LNCAP (cell line): ENCODE measurements around the gene MID1.

Experiments used
- CTCF ChIP-seq: fragments of 450-650 bp; IDR thresholded peaks from 2 replicates; pipeline ENCODE4 v1.5.1; 2017; ENCODE audit warnings: mild to moderate bottlenecking

The MID1 gene

GRCh38 chrX:10513974-10514373 is 106.4 kb downstream of the MID1 start:
- no peak for TF ChIP-seq CTCF

GRCh38 chrX:10512741-10513140 is 107.6 kb downstream of the MID1 start:
- TF ChIP-seq CTCF: no peak

DNA sequence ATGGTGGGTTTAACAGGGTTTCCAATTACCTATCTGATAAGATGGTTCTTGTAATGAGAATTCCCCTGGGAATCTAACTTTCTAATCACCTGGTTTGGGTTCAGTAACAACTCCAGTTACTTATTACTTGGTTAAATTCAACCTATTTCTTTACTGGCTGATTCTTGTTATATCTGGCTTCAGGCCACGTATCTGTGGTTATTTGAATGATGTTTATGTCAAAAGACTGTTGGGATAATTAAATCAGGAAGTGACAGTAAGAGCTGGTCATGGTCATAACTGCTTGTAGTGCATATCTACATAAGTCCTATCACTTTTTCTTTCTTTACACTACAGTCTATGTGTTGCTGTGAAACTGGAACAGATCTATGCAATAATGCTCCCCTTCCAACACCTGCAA is 108.1 kb downstream of the MID1 start:
- no peak for TF ChIP-seq CTCF

GRCh38 chrX:10509397-10509796 is 111.0 kb downstream of the MID1 start:
- TF ChIP-seq CTCF: no peak

DNA sequence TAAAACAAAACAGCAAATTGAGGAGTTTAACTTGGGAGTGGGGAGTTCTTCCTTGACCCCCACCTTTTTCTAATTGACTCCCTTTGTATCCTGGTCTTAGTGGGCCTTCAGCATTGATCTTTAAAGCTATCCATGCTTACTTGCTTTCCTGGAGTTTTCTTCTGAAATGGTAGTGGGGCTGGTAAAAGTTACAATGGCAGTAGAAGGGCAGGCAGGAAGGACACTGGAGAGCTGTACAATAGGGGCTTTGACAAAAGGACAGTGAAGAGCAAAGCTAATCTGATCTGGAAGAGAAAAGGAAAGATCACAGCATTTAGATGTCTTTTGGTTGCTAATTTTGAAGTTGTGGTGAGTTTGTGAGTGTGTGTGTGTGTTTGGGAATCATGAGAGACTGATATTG is 111.5 kb downstream of the MID1 start:
- no peak for TF ChIP-seq CTCF

DNA sequence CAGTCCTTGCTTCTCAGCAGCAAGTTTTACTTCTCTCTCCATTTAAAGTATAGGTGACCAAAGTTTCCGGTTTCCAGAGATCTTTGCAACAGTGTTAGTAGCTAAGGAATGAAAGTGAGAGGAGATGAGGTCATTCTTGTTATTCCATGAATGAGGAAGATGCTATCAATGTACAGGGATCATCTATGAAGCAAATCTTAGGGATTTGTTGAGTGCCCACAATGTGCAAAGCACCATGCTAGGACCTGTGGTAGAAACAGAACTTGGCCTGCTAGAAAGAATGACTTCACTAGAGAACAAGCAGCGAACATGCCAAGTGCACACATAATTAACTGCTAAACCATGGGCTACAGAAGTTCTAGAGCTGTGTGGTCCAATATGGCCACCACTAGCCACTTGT is 112.5 kb downstream of the MID1 start:
- TF ChIP-seq CTCF: no peak

GRCh38 chrX:10507181-10507580 is 113.2 kb downstream of the MID1 start:
- TF ChIP-seq CTCF: no peak

DNA sequence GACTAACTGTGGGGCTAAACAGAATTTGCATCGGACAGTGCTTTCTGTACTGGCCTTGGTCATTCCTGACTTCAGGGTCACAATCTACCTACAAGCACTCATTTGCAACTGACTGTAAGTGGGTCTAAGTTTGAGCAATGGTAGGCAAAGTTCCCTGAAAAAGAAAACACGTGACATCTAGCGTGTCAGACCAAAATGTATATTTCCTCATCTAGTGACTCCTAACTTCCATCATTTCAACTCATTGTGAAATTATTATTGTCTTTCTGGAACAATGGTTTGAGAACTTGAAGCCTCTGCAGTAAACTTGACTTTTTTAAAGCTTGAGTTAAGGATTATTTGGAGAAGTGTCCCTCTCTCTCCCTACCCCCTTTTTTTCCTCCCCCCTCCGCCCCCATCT is 113.6 kb downstream of the MID1 start:
- TF ChIP-seq CTCF: no peak
